ENCODE results near the gene SLC26A11.
"Not testable (repeated sequence)": the region's sequence is repeated elsewhere in the genome, so short reads cannot be mapped to it uniquely, and the experiment has no call there.

The SLC26A11 gene

GRCh38 chr17:80296221-80296620 is 76.0 kb downstream of the SLC26A11 start:
- DNase-seq (ENCODE audit: extremely low spot score): no peak
- ChIA-PET POLR2A (no interaction called here), CTCF (interaction anchor here (1.1 kb wide), 1 partner anchor 13 kb away, joined by 3 read pairs; no protein-coding TSS in a partner anchor)
- TF ChIP-seq, protein P1, sequence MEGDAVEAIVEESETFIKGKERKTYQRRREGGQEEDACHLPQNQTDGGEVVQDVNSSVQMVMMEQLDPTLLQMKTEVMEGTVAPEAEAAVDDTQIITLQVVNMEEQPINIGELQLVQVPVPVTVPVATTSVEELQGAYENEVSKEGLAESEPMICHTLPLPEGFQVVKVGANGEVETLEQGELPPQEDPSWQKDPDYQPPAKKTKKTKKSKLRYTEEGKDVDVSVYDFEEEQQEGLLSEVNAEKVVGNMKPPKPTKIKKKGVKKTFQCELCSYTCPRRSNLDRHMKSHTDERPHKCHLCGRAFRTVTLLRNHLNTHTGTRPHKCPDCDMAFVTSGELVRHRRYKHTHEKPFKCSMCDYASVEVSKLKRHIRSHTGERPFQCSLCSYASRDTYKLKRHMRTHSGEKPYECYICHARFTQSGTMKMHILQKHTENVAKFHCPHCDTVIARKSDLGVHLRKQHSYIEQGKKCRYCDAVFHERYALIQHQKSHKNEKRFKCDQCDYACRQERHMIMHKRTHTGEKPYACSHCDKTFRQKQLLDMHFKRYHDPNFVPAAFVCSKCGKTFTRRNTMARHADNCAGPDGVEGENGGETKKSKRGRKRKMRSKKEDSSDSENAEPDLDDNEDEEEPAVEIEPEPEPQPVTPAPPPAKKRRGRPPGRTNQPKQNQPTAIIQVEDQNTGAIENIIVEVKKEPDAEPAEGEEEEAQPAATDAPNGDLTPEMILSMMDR (IDR thresholded peaks at IDR 0.05; ENCODE audit: control extremely low read depth, extremely low read depth, low read depth, missing control alignments): no peak

DNA sequence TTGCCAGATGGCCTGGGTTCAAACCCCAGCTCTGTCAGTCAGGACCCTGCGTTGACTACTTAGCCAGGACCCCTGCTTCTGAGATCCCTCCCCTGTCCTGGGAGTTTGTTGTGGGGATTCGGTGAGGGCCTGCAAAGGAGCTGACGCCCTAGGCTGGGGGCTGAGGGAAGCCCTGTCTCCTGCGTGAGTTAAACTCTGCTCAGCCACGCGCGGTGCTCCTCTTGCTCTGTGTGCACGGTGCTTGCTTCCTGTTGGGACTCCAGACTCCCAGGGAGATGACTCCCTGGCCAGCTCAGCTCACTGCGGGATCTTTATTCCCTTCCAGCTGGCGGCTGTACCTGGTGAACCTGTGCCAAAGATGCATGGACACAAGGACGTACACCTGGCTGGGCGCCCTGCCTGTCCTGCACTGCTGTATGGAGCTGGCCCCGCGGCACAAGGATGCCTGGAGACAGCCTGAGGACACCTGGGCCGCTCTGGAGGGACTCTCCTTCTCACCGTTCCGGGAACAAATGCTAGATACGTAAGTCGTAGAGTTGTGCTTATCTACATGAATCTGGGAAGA is 77.9 kb downstream of the SLC26A11 start:
- DNase-seq (ENCODE audit: extremely low spot score): no peak
- TF ChIP-seq, protein P1 (IDR thresholded peaks at IDR 0.05; ENCODE audit: control extremely low read depth, extremely low read depth, low read depth, missing control alignments): no peak
- POLR2A ChIA-PET: no interaction called here
- CTCF ChIA-PET: no interaction called here

DNA sequence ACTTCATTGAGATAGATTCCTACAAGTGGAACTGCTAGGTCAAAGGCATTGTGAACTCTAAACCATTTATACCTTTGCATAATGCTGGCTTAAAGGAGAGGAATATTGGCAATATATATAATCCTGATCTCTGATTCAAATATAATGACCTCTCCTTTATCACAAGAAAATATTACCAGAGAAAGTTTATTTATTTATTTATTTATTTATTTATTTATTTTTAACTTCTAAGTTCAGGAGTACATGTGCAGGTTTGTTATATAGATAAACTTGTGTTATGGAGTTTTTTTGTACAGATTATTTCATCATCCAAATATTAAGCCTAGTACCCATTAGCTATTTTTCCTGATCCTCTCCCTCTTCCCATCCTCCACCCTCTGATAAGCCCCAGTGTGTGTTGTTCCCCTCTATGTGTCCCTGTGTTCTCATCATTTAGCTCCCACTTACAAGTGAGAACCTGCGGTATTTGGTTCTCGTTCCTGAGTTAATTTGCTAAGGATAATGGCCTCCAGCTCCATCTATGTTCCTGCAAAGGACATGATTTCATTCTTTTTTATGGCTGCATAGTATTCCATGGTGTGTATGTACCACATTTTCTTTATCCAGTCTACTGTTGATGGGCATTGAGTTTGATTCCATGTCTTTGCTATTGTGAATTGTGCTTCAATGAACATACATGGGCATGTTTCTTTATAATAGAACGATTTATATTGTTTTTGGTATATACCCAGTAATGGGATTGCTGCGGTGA is 79.3 kb downstream of the SLC26A11 start:
- CTCF ChIA-PET; DNase-seq (ENCODE audit: extremely low spot score); POLR2A ChIA-PET: not testable (repeated sequence)

DNA sequence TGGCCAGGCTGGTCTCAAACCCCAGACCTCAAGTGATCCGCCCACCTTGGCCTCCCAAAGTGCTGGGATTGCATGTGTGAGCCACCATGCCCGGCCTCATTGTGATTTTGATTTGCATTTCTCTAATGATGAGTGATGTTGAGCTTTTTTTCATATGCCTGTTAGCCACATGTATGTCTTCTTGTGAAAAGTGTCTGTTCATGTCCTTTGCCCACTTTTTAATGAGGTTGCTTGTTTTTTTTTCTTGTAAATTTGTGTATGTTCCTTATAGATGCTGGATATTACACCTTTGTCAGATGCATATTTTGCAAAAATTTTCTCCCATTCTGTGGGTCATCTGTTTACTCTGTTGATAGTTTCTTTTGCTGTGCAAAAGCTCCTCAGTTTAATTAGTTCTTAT is 80.5 kb downstream of the SLC26A11 start:
- POLR2A ChIA-PET; DNase-seq (ENCODE audit: extremely low spot score): not testable (repeated sequence)
- CTCF ChIA-PET: interaction anchor here (1.3 kb wide), 1 partner anchor 9 kb away, joined by 3 read pairs; no protein-coding TSS in a partner anchor
